Lung (tissue), 12 donors: ENCODE data around the gene GRK1. TPM values are rescaled to one million over a fixed set of nuclear protein-coding genes. Genes with fewer than 3 reads are reported as not detected.

ENCODE experiments used
- ATAC-seq: fragments of 200-7000 bp; cut with Tn5 transposase; one replicate; pipeline ENCODE4 v1.9.1; 2020; ENCODE audit warnings: moderate number of reproducible peaks; ENCODE audit not compliant: insufficient read depth, low FRiP score
- DNase-seq, 3 donors: peaks; one replicate each; pipeline ENCODE4 v3.0.0-alpha.2; 2013 to 2017
- H3K27ac ChIP-seq, 2 donors: one replicate each; pipeline ENCODE4 v1.5.1; 2013; ENCODE audit warnings: mild to moderate bottlenecking in 2 of 2, moderate library complexity in 2 of 2, control low read depth in 1 of 2, inconsistent platforms in 1 of 2, low read depth in 1 of 2, low read length in 1 of 2
- H3K27me3 ChIP-seq, 3 donors: one replicate each; pipeline ENCODE4 v1.5.1; 2013; ENCODE audit warnings: low read length in 2 of 3; ENCODE audit not compliant: control insufficient read depth in 3 of 3, insufficient read depth in 3 of 3
- H3K36me3 ChIP-seq, 4 donors: one replicate each; pipeline ENCODE4 v1.5.1; 2013; ENCODE audit warnings: low read length in 4 of 4, mild to moderate bottlenecking in 1 of 4, moderate library complexity in 1 of 4; ENCODE audit not compliant: control insufficient read depth in 4 of 4, insufficient read depth in 4 of 4
- H3K4me1 ChIP-seq, 5 donors: one replicate each; pipeline ENCODE4 v1.5.1; 2013; ENCODE audit warnings: low read length in 5 of 5, mild to moderate bottlenecking in 2 of 5, moderate library complexity in 1 of 5; ENCODE audit not compliant: control insufficient read depth in 5 of 5, insufficient read depth in 5 of 5
- H3K4me3 ChIP-seq: one replicate; pipeline ENCODE4 v1.5.1; 2013; ENCODE audit warnings: mild to moderate bottlenecking, control low read depth, moderate library complexity
- H3K9ac ChIP-seq, 2 donors: one replicate each; pipeline ENCODE4 v1.5.1; 2013; ENCODE audit warnings: low read length in 2 of 2, control low read depth in 1 of 2; ENCODE audit not compliant: insufficient read depth in 1 of 2
- H3K9me3 ChIP-seq, 4 donors: one replicate each; pipeline ENCODE4 v1.5.1; 2013; ENCODE audit warnings: low read length in 3 of 4, mild to moderate bottlenecking in 1 of 4, moderate library complexity in 1 of 4; ENCODE audit not compliant: control insufficient read depth in 4 of 4, insufficient read depth in 3 of 4
- CTCF ChIP-seq: IDR thresholded peaks from 2 replicates; pipeline ENCODE4 v1.5.1; 2012; ENCODE audit warnings: mild to moderate bottlenecking; ENCODE audit errors: control extremely low read depth, extremely low read depth
- WGBS, 2 donors: extraction: QIAGEN DNeasy Blood & Tissue Kit; methylation state at CpG; one replicate each; pipeline ENCODE4 v1.1.7; 2013; 5-methylcytosine and 5-hydroxymethylcytosine counted together
- polyA plus RNA-seq, 2 donors: library from polyadenylated mRNA; stranded (reverse); fragments of 200-250 nt; gene quantifications; one replicate each; pipeline ENCODE4 v1.2.1, GENCODE V29; 2013
- total RNA-seq, 2 donors: library from RNA; depleted of rRNA in 1 of 2; stranded (reverse); fragments of >200 nt in 1 of 2; gene quantifications; one replicate each; pipeline ENCODE4 v1.2.1, GENCODE V29; 2014 to 2021
- donor health status: control.
- donor health status: control.
- donor health status: Bipolar disorder and iron deficiency.
- donor health status: healthy.
- donor health status: DM: yes; HTN: yes; CAD: no.

The GRK1 gene
- total and polyA plus RNA-seq, 4 donors: 0.03 to 3.1 TPM; not detected in 2

- ATAC-seq: no peak
- Histone ChIP-seq H3K27ac (no peak overlapping the region), H3K4me3 (no peak overlapping the region), H3K36me3 (peaks cover 17 to 58% (median 45%) of the 10 kb centered on the region in 4 donors), H3K9ac (no peak overlapping the region), H3K9me3 (peaks cover 0 to 3% (median 0%) of the 10 kb centered on the region in 4 donors), H3K4me1 (no peaks in the 10 kb centered on the region), H3K27me3 (no peaks in the 10 kb centered on the region)
- DNase-seq: no peak
- WGBS, 2 donors: 95% methylated on average over 8 of the region's 8 CpGs
- TF ChIP-seq CTCF: no peak
Observed at GRCh38 chr13:113638806-113639205, 28.2 kb upstream of the GRK1 start.

GRCh38 chr13:113639616-113640262 lies 27.3 kb upstream of the GRK1 start:
- TF ChIP-seq CTCF: no peak
- no peak for ATAC-seq

GRCh38 chr13:113641426-113641825 lies 25.6 kb upstream of the GRK1 start:
- Histone ChIP-seq H3K27ac (no peak overlapping the region), H3K4me3 (no peak overlapping the region), H3K36me3 (peaks cover 17 to 44% (median 28%) of the 10 kb centered on the region in 4 donors), H3K9me3 (peaks cover 0 to 3% (median 0%) of the 10 kb centered on the region in 4 donors), H3K4me1 (peaks cover 0 to 3% (median 0%) of the 10 kb centered on the region in 5 donors), H3K9ac (no peak overlapping the region), H3K27me3 (no peaks in the 10 kb centered on the region)
- 89 to 93% methylated on average over 7 of the region's 7 CpGs for WGBS, 2 donors
- TF ChIP-seq CTCF: no peak
- DNase-seq (peak in 1 of 3 donors; percentile 4), ATAC-seq (no peak)

More at GRCh38 chr13:113639616-113640262, 27.3 kb upstream of the GRK1 start:
- peak in 1 of 3 donors; percentile 4 for DNase-seq
- Histone ChIP-seq H3K9ac (no peak overlapping the region), H3K36me3 (peaks cover 17 to 54% (median 39%) of the 10 kb centered on the region in 4 donors), H3K4me1 (no peaks in the 10 kb centered on the region), H3K4me3 (no peak overlapping the region), H3K27me3 (no peaks in the 10 kb centered on the region), H3K9me3 (peaks cover 0 to 3% (median 0%) of the 10 kb centered on the region in 4 donors), H3K27ac (no peak overlapping the region)
- 96% methylated on average over 27 of the region's 27 CpGs for WGBS, 2 donors
